ENCODE measurements around the gene GAS7. TPM values are rescaled to one million over a fixed set of nuclear protein-coding genes. Genes with fewer than 3 reads are reported as not detected.

GAS7 gene
- total RNA-seq, 2 donors from 2014 or later: 10.3 to 144 TPM

GRCh38 chr17:10151667-10152496 lies 46.5 kb downstream of the GAS7 start:
- H3K4me1 ChIP-seq (replicated peaks): no peaks in the 10 kb centered on the region
- no peak overlapping the region for H3K4me3 ChIP-seq
- no peaks in the 10 kb centered on the region for H3K36me3 ChIP-seq
- H3K9me3 ChIP-seq: no peaks in the 10 kb centered on the region
- intact Hi-C loops (cut with DNase I): no loop called here
- no peak overlapping the region for H3K27ac ChIP-seq
- no peak for TF ChIP-seq CTCF (IDR thresholded peaks at IDR 0.05)
- TF ChIP-seq POLR2A (IDR thresholded peaks at IDR 0.05): no peak
- no peak for TF ChIP-seq POLR2AphosphoS5 (IDR thresholded peaks at IDR 0.05)
- WGBS: 76% methylated on average over 12 of the region's 12 CpGs
- DNase-seq (ENCODE audit: low spot score): no peak
- no peaks in the 10 kb centered on the region for H3K27me3 ChIP-seq (replicated peaks; ENCODE audit: insufficient read depth)

GRCh38 chr17:10149573-10150399 lies 48.6 kb downstream of the GAS7 start:
- TF ChIP-seq POLR2A (IDR thresholded peaks at IDR 0.05) (no peak), CTCF (IDR thresholded peaks at IDR 0.05) (no peak), POLR2AphosphoS5 (IDR thresholded peaks at IDR 0.05) (no peak)
- DNase-seq (ENCODE audit: low spot score): no peak
- H3K27me3 ChIP-seq (replicated peaks; ENCODE audit: insufficient read depth): no peaks in the 10 kb centered on the region
- no peak overlapping the region for H3K4me3 ChIP-seq
- intact Hi-C loops (cut with DNase I): no loop called here
- no peaks in the 10 kb centered on the region for H3K36me3 ChIP-seq
- H3K9me3 ChIP-seq: no peaks in the 10 kb centered on the region
- H3K4me1 ChIP-seq (replicated peaks): no peaks in the 10 kb centered on the region
- H3K27ac ChIP-seq: no peak overlapping the region
- WGBS: 83% methylated on average over 8 of the region's 8 CpGs

- H3K36me3 ChIP-seq: no peaks in the 10 kb centered on the region
- 44% methylated on average over 8 of the region's 8 CpGs for WGBS
- no peaks in the 10 kb centered on the region for H3K27me3 ChIP-seq (replicated peaks; ENCODE audit: insufficient read depth)
- TF ChIP-seq CTCF (IDR thresholded peaks at IDR 0.05) (no peak), POLR2A (IDR thresholded peaks at IDR 0.05) (no peak), POLR2AphosphoS5 (IDR thresholded peaks at IDR 0.05) (no peak)
- intact Hi-C loops (cut with DNase I): no loop called here
- no peak overlapping the region for H3K4me3 ChIP-seq
- no peaks in the 10 kb centered on the region for H3K4me1 ChIP-seq (replicated peaks)
- no peak for DNase-seq (ENCODE audit: low spot score)
- H3K9me3 ChIP-seq: no peaks in the 10 kb centered on the region
- H3K27ac ChIP-seq: no peak overlapping the region
These were observed 50.5 kb downstream of the GAS7 start for GRCh38 chr17:10147761-10148415.

GRCh38 chr17:10147040-10147439 lies 51.4 kb downstream of the GAS7 start:
- no peaks in the 10 kb centered on the region for H3K27me3 ChIP-seq (replicated peaks; ENCODE audit: insufficient read depth)
- intact Hi-C loops (cut with DNase I): no loop called here
- H3K9me3 ChIP-seq: no peaks in the 10 kb centered on the region
- WGBS: 31% methylated on average over 4 of the region's 4 CpGs
- no peaks in the 10 kb centered on the region for H3K36me3 ChIP-seq
- DNase-seq (ENCODE audit: low spot score): no peak
- H3K4me3 ChIP-seq: no peak overlapping the region
- H3K4me1 ChIP-seq (replicated peaks): no peaks in the 10 kb centered on the region
- TF ChIP-seq POLR2A (IDR thresholded peaks at IDR 0.05): no peak
- no peak for TF ChIP-seq CTCF (IDR thresholded peaks at IDR 0.05)
- TF ChIP-seq POLR2AphosphoS5 (IDR thresholded peaks at IDR 0.05): no peak
- H3K27ac ChIP-seq: no peak overlapping the region

All from prostate gland (tissue), 2 donors.